Type B pancreatic cell (in vitro differentiated cells): Measurements from ENCODE around the gene KCNJ3. TPM values are rescaled to one million over a fixed set of nuclear protein-coding genes. Genes with fewer than 3 reads are reported as not detected.

Source experiments
- DNase-seq: peaks from one replicate; pipeline ENCODE4 v3.0.0; 2021; ENCODE audit warnings: mixed read lengths; ENCODE audit not compliant: unreplicated experiment; ENCODE audit errors: extremely low spot score
- H3K27ac Mint-ChIP-seq: 2 replicates; pipeline ENCODE4 v1.8.0; 2021; ENCODE audit warnings: mild to moderate bottlenecking, mixed read lengths
- H3K27me3 Mint-ChIP-seq: 2 replicates; pipeline ENCODE4 v1.8.0; 2021; ENCODE audit warnings: mixed read lengths
- H3K36me3 Mint-ChIP-seq: 2 replicates; pipeline ENCODE4 v1.8.0; 2021; ENCODE audit warnings: mixed read lengths
- H3K4me1 Mint-ChIP-seq: one replicate; pipeline ENCODE4 v1.8.0; 2021; ENCODE audit warnings: mixed read lengths; ENCODE audit not compliant: unreplicated experiment
- H3K4me3 Mint-ChIP-seq: 2 replicates; pipeline ENCODE4 v1.8.0; 2021; ENCODE audit warnings: mild to moderate bottlenecking, mixed read lengths
- H3K9me3 Mint-ChIP-seq: 2 replicates; pipeline ENCODE4 v1.8.0; 2021; ENCODE audit warnings: mixed read lengths
- CTCF ChIP-seq: fragments of 200-600 bp; sonication (generic); conservative IDR thresholded peaks from 2 replicates; pipeline ENCODE4 v1.5.0; 2021; ENCODE audit warnings: antibody characterized with exemption, mild to moderate bottlenecking
- total RNA-seq: library from RNA; stranded (reverse); gene quantifications from 2 replicates; pipeline ENCODE4 v1.2.1, GENCODE V29; 2021; ENCODE audit warnings: low replicate concordance

Gene KCNJ3
- total RNA-seq, 1 donor from 2014 or later = 6.0 TPM

- DNase-seq = no peak
- Mint-ChIP-seq H3K36me3 (no peaks in the 10 kb centered on the region), H3K27me3 (no peaks in the 10 kb centered on the region), H3K9me3 (no peaks in the 10 kb centered on the region), H3K4me1 (no peaks in the 10 kb centered on the region), H3K4me3 (no peak overlapping the region), H3K27ac (no peak overlapping the region)
- no peak for TF ChIP-seq CTCF
These were observed 24.8 kb upstream of the KCNJ3 start for GRCh38 chr2:154673694-154674093.

- Mint-ChIP-seq H3K4me1 (no peaks in the 10 kb centered on the region), H3K9me3 (peaks cover 4% of the 10 kb centered on the region), H3K27ac (no peak overlapping the region), H3K27me3 (no peaks in the 10 kb centered on the region), H3K4me3 (no peak overlapping the region), H3K36me3 (no peaks in the 10 kb centered on the region)
- DNase-seq = no peak
- TF ChIP-seq CTCF = no peak
These were observed 21.1 kb upstream of the KCNJ3 start for GRCh38 chr2:154677401-154677800.

- no peak for TF ChIP-seq CTCF
- Mint-ChIP-seq H3K27ac (no peak overlapping the region), H3K9me3 (peaks cover 4% of the 10 kb centered on the region), H3K4me3 (no peak overlapping the region), H3K36me3 (no peaks in the 10 kb centered on the region), H3K27me3 (no peaks in the 10 kb centered on the region), H3K4me1 (no peaks in the 10 kb centered on the region)
- no peak for DNase-seq
These were observed 16.8 kb upstream of the KCNJ3 start for GRCh38 chr2:154681741-154682140.

GRCh38 chr2:154686162-154686561 is 12.3 kb upstream of the KCNJ3 start:
- DNase-seq = no peak
- H3K36me3 Mint-ChIP-seq = no peaks in the 10 kb centered on the region
- H3K4me3 Mint-ChIP-seq = no peak overlapping the region
- no peak for TF ChIP-seq CTCF
- no peak overlapping the region for H3K27ac Mint-ChIP-seq
- no peaks in the 10 kb centered on the region for H3K4me1 Mint-ChIP-seq
- peaks cover 2% of the 10 kb centered on the region for H3K27me3 Mint-ChIP-seq
- H3K9me3 Mint-ChIP-seq = peaks cover 4% of the 10 kb centered on the region

- H3K27ac Mint-ChIP-seq = no peak overlapping the region
- no peak for TF ChIP-seq CTCF
- no peaks in the 10 kb centered on the region for H3K9me3 Mint-ChIP-seq
- no peaks in the 10 kb centered on the region for H3K4me1 Mint-ChIP-seq
- no peak overlapping the region for H3K4me3 Mint-ChIP-seq
- H3K36me3 Mint-ChIP-seq = no peaks in the 10 kb centered on the region
- DNase-seq = no peak
- peaks cover 4% of the 10 kb centered on the region for H3K27me3 Mint-ChIP-seq
These were observed 10.1 kb upstream of the KCNJ3 start for GRCh38 chr2:154688373-154688772.

- no peak for TF ChIP-seq CTCF
- H3K9me3 Mint-ChIP-seq = no peaks in the 10 kb centered on the region
- no peak overlapping the region for H3K27ac Mint-ChIP-seq
- H3K4me1 Mint-ChIP-seq = no peaks in the 10 kb centered on the region
- peaks cover 4% of the 10 kb centered on the region for H3K27me3 Mint-ChIP-seq
- no peaks in the 10 kb centered on the region for H3K36me3 Mint-ChIP-seq
- H3K4me3 Mint-ChIP-seq = no peak overlapping the region
- DNase-seq = no peak
These were observed 9.3 kb upstream of the KCNJ3 start for GRCh38 chr2:154689158-154689557.
